GM23338 (cell line): Measurements from ENCODE around the gene SCG5. TPM values are rescaled to one million over a fixed set of nuclear protein-coding genes. Genes with fewer than 3 reads are reported as not detected.

ENCODE experiments used
- ATAC-seq: fragments of 200-7000 bp; cut with Tn5 transposase; 3 replicates; pipeline ENCODE4 v1.9.1; 2020
- DNase-seq: peaks from one replicate; pipeline ENCODE4 v3.0.0-alpha.2; 2015; ENCODE audit warnings: low spot score
- H2AFZ ChIP-seq: fragments of 200-600 bp; sonication (generic); 2 replicates; pipeline ENCODE4 v1.8.0; 2016; ENCODE audit warnings: antibody characterized with exemption, mild to moderate bottlenecking, moderate library complexity
- H3F3A ChIP-seq: fragments of 200-600 bp; sonication (generic); replicated peaks from 2 replicates; pipeline ENCODE4 v1.8.0; 2017; ENCODE audit warnings: antibody characterized with exemption, mixed run types, low read depth
- H3K27ac ChIP-seq: fragments of 200-600 bp; sonication (generic); 2 replicates; pipeline ENCODE4 v1.6.1; 2016; ENCODE audit warnings: low read depth
- H3K27me3 ChIP-seq: fragments of 200-600 bp; sonication (generic); 2 replicates; pipeline ENCODE4 v1.8.0; 2016; ENCODE audit warnings: mild to moderate bottlenecking, mixed run types, moderate library complexity; ENCODE audit not compliant: insufficient read depth
- H3K36me3 ChIP-seq: fragments of 200-600 bp; sonication (generic); 2 replicates; pipeline ENCODE4 v1.8.0; 2016; ENCODE audit warnings: mild to moderate bottlenecking; ENCODE audit not compliant: insufficient read depth
- H3K4me1 ChIP-seq: fragments of 200-600 bp; sonication (generic); 2 replicates; pipeline ENCODE4 v1.8.0; 2016; ENCODE audit warnings: mild to moderate bottlenecking, moderate library complexity; ENCODE audit not compliant: insufficient read depth
- H3K4me2 ChIP-seq: fragments of 200-600 bp; sonication (generic); 2 replicates; pipeline ENCODE4 v1.7.1; 2017; ENCODE audit warnings: mixed run types
- H3K4me3 ChIP-seq: fragments of 200-600 bp; sonication (generic); 2 replicates; pipeline ENCODE4 v1.6.1; 2016; ENCODE audit warnings: mixed run types
- H3K79me2 ChIP-seq: fragments of 200-600 bp; sonication (generic); replicated peaks from 2 replicates; pipeline ENCODE4 v1.8.0; 2017; ENCODE audit warnings: mild to moderate bottlenecking; ENCODE audit not compliant: insufficient read depth
- H3K9me2 ChIP-seq: fragments of 200-600 bp; sonication (generic); 2 replicates; pipeline ENCODE4 v1.8.0; 2017; ENCODE audit not compliant: insufficient read depth
- H4K20me1 ChIP-seq: fragments of 200-600 bp; sonication (generic); replicated peaks from 2 replicates; pipeline ENCODE4 v1.8.0; 2017; ENCODE audit warnings: mild to moderate bottlenecking; ENCODE audit not compliant: insufficient read depth
- H3K27ac Mint-ChIP-seq: 2 replicates; pipeline ENCODE4 v1.8.0; 2020; ENCODE audit warnings: inconsistent platforms, mild to moderate bottlenecking, moderate library complexity, mixed read lengths
- H3K27me3 Mint-ChIP-seq: 3 replicates; pipeline ENCODE4 v1.8.0; 2022; ENCODE audit warnings: low read depth, mild to moderate bottlenecking, moderate library complexity, mixed read lengths, inconsistent platforms; ENCODE audit not compliant: insufficient read depth, poor library complexity
- H3K36me3 Mint-ChIP-seq: 3 replicates; pipeline ENCODE4 v1.8.0; 2021; ENCODE audit warnings: low read depth, mild to moderate bottlenecking, inconsistent platforms, moderate library complexity, mixed read lengths
- H3K4me1 Mint-ChIP-seq: 3 replicates; pipeline ENCODE4 v1.8.0; 2020; ENCODE audit warnings: mild to moderate bottlenecking, inconsistent platforms, mixed read lengths
- H3K4me3 Mint-ChIP-seq: 3 replicates; pipeline ENCODE4 v1.8.0; 2021; ENCODE audit warnings: moderate library complexity, mild to moderate bottlenecking, inconsistent platforms, mixed read lengths
- H3K9me3 Mint-ChIP-seq: 3 replicates; pipeline ENCODE4 v1.8.0; 2020; ENCODE audit warnings: moderate library complexity, mild to moderate bottlenecking, inconsistent platforms, mixed read lengths
- CREB1 ChIP-seq: fragments of 250-450 bp; sonication (Bioruptor Pico); IDR thresholded peaks from 2 replicates; pipeline ENCODE4 v1.5.0; 2020; ENCODE audit warnings: low read depth, mild to moderate bottlenecking, moderate library complexity
- CTCF ChIP-seq, 2 experiments: fragments of 200-600 bp in 1 of 2; sonication (generic) in 1 of 2; conservative IDR thresholded peaks; 2 replicates each; pipeline versions ENCODE4 v1.5.1 to v1.6.1; 2016 to 2017; ENCODE audit warnings: antibody characterized with exemption in 2 of 2, low read depth in 2 of 2, mild to moderate bottlenecking in 2 of 2, moderate library complexity in 1 of 2
- ETS1 ChIP-seq: IDR thresholded peaks from 2 replicates; pipeline ENCODE4 v1.6.1; 2016; ENCODE audit warnings: antibody characterized with exemption
- EZH2 ChIP-seq: fragments of 200-600 bp; sonication (generic); IDR thresholded peaks from one replicate; pipeline ENCODE4 v1.8.0; 2017; ENCODE audit warnings: antibody characterized with exemption, mild to moderate bottlenecking, low read depth; ENCODE audit not compliant: unreplicated experiment
- EZH2phosphoT487 ChIP-seq: fragments of 200-600 bp; sonication (generic); IDR thresholded peaks from one replicate; pipeline ENCODE4 v1.8.1; 2018; ENCODE audit warnings: antibody characterized with exemption; ENCODE audit not compliant: unreplicated experiment
- JUNB ChIP-seq: IDR thresholded peaks from one replicate; pipeline ENCODE4 v1.6.1; 2016; ENCODE audit warnings: antibody characterized with exemption; ENCODE audit not compliant: unreplicated experiment
- NANOG ChIP-seq: IDR thresholded peaks from 2 replicates; pipeline ENCODE4 v1.6.1; 2016; ENCODE audit warnings: antibody characterized with exemption, borderline replicate concordance
- POLR2AphosphoS5 ChIP-seq: IDR thresholded peaks from 2 replicates; pipeline ENCODE4 v1.6.1; 2016; ENCODE audit warnings: antibody characterized with exemption, low read depth
- REST ChIP-seq: IDR thresholded peaks from one replicate; pipeline ENCODE4 v1.6.1; 2018; ENCODE audit warnings: antibody characterized with exemption; ENCODE audit not compliant: unreplicated experiment
- STAT1 ChIP-seq: IDR thresholded peaks from one replicate; pipeline ENCODE4 v1.6.1; 2016; ENCODE audit warnings: antibody characterized with exemption; ENCODE audit not compliant: unreplicated experiment
- ZNF114 ChIP-seq: fragments of 250-450 bp; sonication (Bioruptor Pico); IDR thresholded peaks from 2 replicates; pipeline ENCODE4 v1.5.0; 2020; ENCODE audit warnings: mild to moderate bottlenecking, moderate library complexity
- ZNF331 ChIP-seq: fragments of 250-450 bp; sonication (Bioruptor Pico); IDR thresholded peaks from 2 replicates; pipeline ENCODE4 v1.5.0; 2020; ENCODE audit warnings: low read depth, mild to moderate bottlenecking, moderate library complexity
- ZNF462 ChIP-seq: fragments of 250-450 bp; sonication (Bioruptor Pico); IDR thresholded peaks from 2 replicates; pipeline ENCODE4 v1.5.0; 2020; ENCODE audit warnings: mild to moderate bottlenecking, moderate library complexity
- polyA plus RNA-seq: library from polyadenylated mRNA; unstranded; fragments of >200 nt; fragmentation: Nextera tagmentation; extraction: Ambion mirVana; gene quantifications from 2 replicates; pipeline ENCODE4 v1.2.1, GENCODE V29; 2016
- total RNA-seq: library from RNA; depleted of rRNA; stranded (reverse); fragments of >200 nt; shearing (Covaris generic); gene quantifications from 2 replicates; pipeline ENCODE4 v1.2.3, GENCODE V29; 2014

Gene SCG5
- total and polyA plus RNA-seq, 2 experiments from 2014 or later = 48.1 to 73.3 TPM

GRCh38 chr15:32736701-32737061 lies 95.2 kb downstream of the SCG5 start:
- no peaks in the 10 kb centered on the region for H3F3A ChIP-seq
- no peaks in the 10 kb centered on the region for H3K27me3 ChIP-seq
- H3K79me2 ChIP-seq = no peaks in the 10 kb centered on the region
- Mint-ChIP-seq H3K27me3 (no peaks in the 10 kb centered on the region), H3K36me3 (peaks cover 3% of the 10 kb centered on the region; the same call in 1 of the 3 replicates), H3K9me3 (peaks cover 2% of the 10 kb centered on the region; the same call in 1 of the 3 replicates), H3K4me1 (peaks cover 4% of the 10 kb centered on the region; the same call in 1 of the 3 replicates), H3K4me3 (no peak overlapping the region), H3K27ac (no peak overlapping the region)
- H3K27ac ChIP-seq = no peak overlapping the region
- no peak for DNase-seq
- H3K4me1 ChIP-seq = no peaks in the 10 kb centered on the region
- H2AFZ ChIP-seq = no peak overlapping the region
- H3K36me3 ChIP-seq = no peaks in the 10 kb centered on the region
- ATAC-seq = no peak
- H3K9me2 ChIP-seq = no peaks in the 10 kb centered on the region
- H3K4me3 ChIP-seq = no peak overlapping the region
- no peaks in the 10 kb centered on the region for H4K20me1 ChIP-seq
- TF ChIP-seq ETS1 (no peak), ZNF331 (CRISPR knock-in tag) (no peak), CTCF (conservative IDR thresholded peaks at IDR 0.05; ENCODE audit: low read depth in 2 of 2) (no peak), JUNB (no peak), REST (no peak), ZNF462 (CRISPR knock-in tag) (no peak), EZH2phosphoT487 (no peak), EZH2 (no peak), NANOG (no peak), CREB1 (CRISPR knock-in tag) (no peak), ZNF114 (CRISPR knock-in tag) (no peak), POLR2AphosphoS5 (no peak), STAT1 (no peak)
- H3K4me2 ChIP-seq = no peak overlapping the region
